ENCODE measurements around the gene TICAM2. TPM values are rescaled to one million over a fixed set of nuclear protein-coding genes. Genes with fewer than 3 reads are reported as not detected.

Gene TICAM2
- total RNA-seq, 2 experiments from 2014 or later = 0.30 to 0.50 TPM

GRCh38 chr5:115575167-115576070 lies 26.9 kb downstream of the TICAM2 start:
- no peak overlapping the region for H3K27ac ChIP-seq (ENCODE audit: low read depth in 1 of 2, low read length in 2 of 2)
- no peaks in the 10 kb centered on the region for H3K9me3 Mint-ChIP-seq
- no peak overlapping the region for H3K4me3 Mint-ChIP-seq
- ChIA-PET POLR2A (interaction anchor here (0.7 to 2.0 kb wide), 3 partner anchors 31 to 314 kb away, joined by 3 to 7 read pairs (median 7); partner anchors contain the start of gene FEM1C), CTCF (interaction anchor here (0.7 to 2.4 kb wide), 23 partner anchors 8 to 291 kb away, joined by 3 to 25 read pairs (median 4); partner anchors contain the start of gene FEM1C)
- intact Hi-C loops (cut with DNase I, micrococcal nuclease) = loop anchor here in 1 of 2 experiments (2.0 kb wide), 1 partner anchor 25 kb away; no protein-coding TSS in a partner anchor
- no peak overlapping the region for H3K27ac Mint-ChIP-seq
- no peak for ATAC-seq (ENCODE audit: poor library complexity)
- H3K27me3 ChIP-seq (ENCODE audit: control insufficient read depth in 1 of 2, insufficient read depth in 2 of 2, low read length in 2 of 2) = no peaks in the 10 kb centered on the region
- no peaks in the 10 kb centered on the region for H3K27me3 Mint-ChIP-seq
- no peaks in the 10 kb centered on the region for H3K4me1 Mint-ChIP-seq (ENCODE audit: low read depth)
- no peaks in the 10 kb centered on the region for H3K36me3 ChIP-seq (ENCODE audit: insufficient read depth, low read length)
- no peaks in the 10 kb centered on the region for H3K36me3 Mint-ChIP-seq (ENCODE audit: low read depth)
- TF ChIP-seq, protein P1, sequence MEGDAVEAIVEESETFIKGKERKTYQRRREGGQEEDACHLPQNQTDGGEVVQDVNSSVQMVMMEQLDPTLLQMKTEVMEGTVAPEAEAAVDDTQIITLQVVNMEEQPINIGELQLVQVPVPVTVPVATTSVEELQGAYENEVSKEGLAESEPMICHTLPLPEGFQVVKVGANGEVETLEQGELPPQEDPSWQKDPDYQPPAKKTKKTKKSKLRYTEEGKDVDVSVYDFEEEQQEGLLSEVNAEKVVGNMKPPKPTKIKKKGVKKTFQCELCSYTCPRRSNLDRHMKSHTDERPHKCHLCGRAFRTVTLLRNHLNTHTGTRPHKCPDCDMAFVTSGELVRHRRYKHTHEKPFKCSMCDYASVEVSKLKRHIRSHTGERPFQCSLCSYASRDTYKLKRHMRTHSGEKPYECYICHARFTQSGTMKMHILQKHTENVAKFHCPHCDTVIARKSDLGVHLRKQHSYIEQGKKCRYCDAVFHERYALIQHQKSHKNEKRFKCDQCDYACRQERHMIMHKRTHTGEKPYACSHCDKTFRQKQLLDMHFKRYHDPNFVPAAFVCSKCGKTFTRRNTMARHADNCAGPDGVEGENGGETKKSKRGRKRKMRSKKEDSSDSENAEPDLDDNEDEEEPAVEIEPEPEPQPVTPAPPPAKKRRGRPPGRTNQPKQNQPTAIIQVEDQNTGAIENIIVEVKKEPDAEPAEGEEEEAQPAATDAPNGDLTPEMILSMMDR (IDR thresholded peaks at IDR 0.05) = no peak
- no peaks in the 10 kb centered on the region for H3K9me3 ChIP-seq (ENCODE audit: control insufficient read depth in 1 of 2, insufficient read depth in 1 of 2, low read length in 2 of 2)
- no peak for DNase-seq
- no peak overlapping the region for H3K4me3 ChIP-seq (ENCODE audit: low read length)
- no peaks in the 10 kb centered on the region for H3K4me1 ChIP-seq (ENCODE audit: insufficient read depth, low read length)

- no peak for DNase-seq
- Histone ChIP-seq H3K4me1 (ENCODE audit: insufficient read depth, low read length) (no peaks in the 10 kb centered on the region), H3K36me3 (ENCODE audit: insufficient read depth, low read length) (no peaks in the 10 kb centered on the region), H3K27ac (ENCODE audit: low read depth in 1 of 2, low read length in 2 of 2) (no peak overlapping the region), H3K27me3 (ENCODE audit: control insufficient read depth in 1 of 2, insufficient read depth in 2 of 2, low read length in 2 of 2) (no peaks in the 10 kb centered on the region), H3K4me3 (ENCODE audit: low read length) (no peak overlapping the region), H3K9me3 (ENCODE audit: control insufficient read depth in 1 of 2, insufficient read depth in 1 of 2, low read length in 2 of 2) (no peaks in the 10 kb centered on the region)
- no peak overlapping the region for H3K27ac Mint-ChIP-seq
- no peaks in the 10 kb centered on the region for H3K36me3 Mint-ChIP-seq (ENCODE audit: low read depth)
- ATAC-seq (ENCODE audit: poor library complexity) = no peak
- no peak overlapping the region for H3K4me3 Mint-ChIP-seq
- ChIA-PET CTCF (no interaction called here), POLR2A (no interaction called here)
- no peaks in the 10 kb centered on the region for H3K9me3 Mint-ChIP-seq
- no peaks in the 10 kb centered on the region for H3K4me1 Mint-ChIP-seq (ENCODE audit: low read depth)
- H3K27me3 Mint-ChIP-seq = no peaks in the 10 kb centered on the region
- intact Hi-C loops (cut with DNase I, micrococcal nuclease) = loop anchor here (5.0 kb wide), 2 partner anchors 476 to 1961 kb away; no protein-coding TSS in a partner anchor
- TF ChIP-seq, protein P1 (IDR thresholded peaks at IDR 0.05) = no peak
Measured at GRCh38 chr5:115573133-115573532, 29.1 kb downstream of the TICAM2 start.

- H3K9me3 Mint-ChIP-seq = no peaks in the 10 kb centered on the region
- TF ChIP-seq, protein P1 (IDR thresholded peaks at IDR 0.05) = no peak
- Histone ChIP-seq H3K27me3 (ENCODE audit: control insufficient read depth in 1 of 2, insufficient read depth in 2 of 2, low read length in 2 of 2) (no peaks in the 10 kb centered on the region), H3K36me3 (ENCODE audit: insufficient read depth, low read length) (no peaks in the 10 kb centered on the region), H3K9me3 (ENCODE audit: control insufficient read depth in 1 of 2, insufficient read depth in 1 of 2, low read length in 2 of 2) (no peaks in the 10 kb centered on the region), H3K4me1 (ENCODE audit: insufficient read depth, low read length) (no peaks in the 10 kb centered on the region), H3K4me3 (ENCODE audit: low read length) (no peak overlapping the region), H3K27ac (ENCODE audit: low read depth in 1 of 2, low read length in 2 of 2) (no peak overlapping the region)
- no peak for ATAC-seq (ENCODE audit: poor library complexity)
- H3K36me3 Mint-ChIP-seq (ENCODE audit: low read depth) = no peaks in the 10 kb centered on the region
- H3K4me3 Mint-ChIP-seq = no peak overlapping the region
- no peak for DNase-seq
- H3K4me1 Mint-ChIP-seq (ENCODE audit: low read depth) = no peaks in the 10 kb centered on the region
- H3K27me3 Mint-ChIP-seq = no peaks in the 10 kb centered on the region
- no peak overlapping the region for H3K27ac Mint-ChIP-seq
- ChIA-PET POLR2A (no interaction called here), CTCF (no interaction called here)
- intact Hi-C loops (cut with DNase I, micrococcal nuclease) = loop anchor here (5.0 kb wide), 2 partner anchors 474 to 1959 kb away; no protein-coding TSS in a partner anchor
Measured at GRCh38 chr5:115571441-115571878, 30.8 kb downstream of the TICAM2 start.

All from CD4-positive, alpha-beta T cell (primary cell).